Measurements from ENCODE around the gene CADPS2. TPM values are rescaled to one million over a fixed set of nuclear protein-coding genes. Genes with fewer than 3 reads are reported as not detected.

The CADPS2 gene
- total and polyA plus RNA-seq, 2 of the 4 experiments (the other 2 are of a cell fraction), result 0.10 to 0.54 TPM

GRCh38 chr7:122864016-122864415, 22.2 kb downstream of the CADPS2 start:
- Histone ChIP-seq H3K79me1 (ENCODE audit: low read depth in 1 of 2, low read length in 2 of 2) (no peaks in the 10 kb centered on the region), H3K36me3 (ENCODE audit: control insufficient read depth, insufficient read depth, low read length) (no peaks in the 10 kb centered on the region), H3K9ac (ENCODE audit: low read depth, low read length) (no peak overlapping the region), H3K9me1 (ENCODE audit: insufficient read depth, low read length) (no peaks in the 10 kb centered on the region), H2AFZ (replicated peaks; ENCODE audit: low read length, poor library complexity) (no peak overlapping the region), H3K27ac (ENCODE audit: insufficient read depth, low read length) (no peak overlapping the region), H3K9me3 (ENCODE audit: control insufficient read depth, insufficient read depth, low read length) (peaks cover 2% of the 10 kb centered on the region; the same call in 1 of the 2 replicates), H2BK120ac (ENCODE audit: low read depth, low read length) (no peak overlapping the region), H3K14ac (replicated peaks; ENCODE audit: low read depth, low read length) (no peak overlapping the region), H2BK15ac (ENCODE audit: low read depth, low read length) (no peak overlapping the region), H4K5ac (ENCODE audit: low read depth, low read length) (no peak overlapping the region), H3K4me1 (ENCODE audit: control insufficient read depth, insufficient read depth, low read length) (no peaks in the 10 kb centered on the region), H3K4me3 (ENCODE audit: insufficient read depth, low read depth, low read length) (no peak overlapping the region), H3K27me3 (ENCODE audit: control insufficient read depth, insufficient read depth, low read length) (no peaks in the 10 kb centered on the region), H4K20me1 (ENCODE audit: insufficient read depth, low read length) (no peaks in the 10 kb centered on the region), H3K4me2 (ENCODE audit: low read depth, low read length) (no peak overlapping the region), H4K91ac (ENCODE audit: insufficient read depth, low read depth, low read length) (no peak overlapping the region), H3K56ac (ENCODE audit: extremely low read depth, insufficient read depth, low read length) (no peak overlapping the region), H4K8ac (ENCODE audit: low read depth in 2 of 2, low read length in 2 of 2) (no peak overlapping the region), H3K4ac (ENCODE audit: low read depth, low read length) (no peak overlapping the region), H2BK20ac (ENCODE audit: low read depth, low read length) (no peak overlapping the region), H2BK5ac (ENCODE audit: low read depth, low read length, poor library complexity, severe bottlenecking) (no peak overlapping the region), H3K18ac (ENCODE audit: low read depth, low read length) (no peak overlapping the region), H2AK5ac (ENCODE audit: low read depth, low read length) (no peak overlapping the region), H2AK9ac (replicated peaks; ENCODE audit: low read depth, low read length, poor library complexity) (no peak overlapping the region), H3K23ac (ENCODE audit: low read depth, low read length) (no peak overlapping the region)
- ATAC-seq (ENCODE audit: low read depth), result no peak
- CTCF ChIA-PET, result no interaction called here
- no TSS peak for BruUV-seq (replicated peaks)
- POLR2A ChIA-PET (ENCODE audit: unreplicated experiment), result no interaction called here
- WGBS, 2 experiments (ENCODE audit: extremely low coverage in 2 of 2, insufficient read length in 1 of 2), result no CpG with 5 or more reads among the region's 2 CpGs
- dilution Hi-C loops (cut with HindIII; ENCODE audit: low sequenced_read_pairs, unreplicated experiment), result no loop called here
- DNase-seq, result no peak
- no peak for TF ChIP-seq BHLHE40 (IDR thresholded peaks at IDR 0.05; ENCODE audit: low read depth, low read length)
- TF ChIP-seq CEBPB (IDR thresholded peaks at IDR 0.05; ENCODE audit: low read depth, low read length), result no peak
- TF ChIP-seq NFE2L2 (IDR thresholded peaks at IDR 0.05; ENCODE audit: low read depth, low read length), result no peak
- no peak for TF ChIP-seq POLR2A (IDR thresholded peaks at IDR 0.05; ENCODE audit: low read depth, low read length)
- TF ChIP-seq, protein P1, sequence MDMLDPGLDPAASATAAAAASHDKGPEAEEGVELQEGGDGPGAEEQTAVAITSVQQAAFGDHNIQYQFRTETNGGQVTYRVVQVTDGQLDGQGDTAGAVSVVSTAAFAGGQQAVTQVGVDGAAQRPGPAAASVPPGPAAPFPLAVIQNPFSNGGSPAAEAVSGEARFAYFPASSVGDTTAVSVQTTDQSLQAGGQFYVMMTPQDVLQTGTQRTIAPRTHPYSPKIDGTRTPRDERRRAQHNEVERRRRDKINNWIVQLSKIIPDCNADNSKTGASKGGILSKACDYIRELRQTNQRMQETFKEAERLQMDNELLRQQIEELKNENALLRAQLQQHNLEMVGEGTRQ (IDR thresholded peaks at IDR 0.05; ENCODE audit: low read depth, low read length), result no peak
- TF ChIP-seq SMC3 (IDR thresholded peaks at IDR 0.05; ENCODE audit: low read depth, low read length), result no peak
- no peak for TF ChIP-seq MXI1 (IDR thresholded peaks at IDR 0.05; ENCODE audit: borderline replicate concordance, low read depth, low read length)
- no peak for TF ChIP-seq ELK1 (IDR thresholded peaks at IDR 0.05; ENCODE audit: borderline replicate concordance, low read depth, low read length)
- TF ChIP-seq FOS (IDR thresholded peaks at IDR 0.05; ENCODE audit: low read depth, low read length), result no peak
- TF ChIP-seq MAZ (IDR thresholded peaks at IDR 0.05; ENCODE audit: borderline replicate concordance, low read depth, low read length), result no peak
- intact Hi-C loops (cut with micrococcal nuclease), result no loop called here
- in situ Hi-C loops (cut with MboI; ENCODE audit: low sequenced_read_pairs), result no loop called here
